Activated naive CD8-positive, alpha-beta T cell treated with anti-CD3 and anti-CD28 coated beads for 36 hours (primary cell): Measurements from ENCODE around the gene NAA10. TPM values are rescaled to one million over a fixed set of nuclear protein-coding genes. Genes with fewer than 3 reads are reported as not detected.

ENCODE experiments used
- DNase-seq: peaks from one replicate; pipeline ENCODE4 v3.0.0; 2021
- H3K27ac Mint-ChIP-seq: one replicate; pipeline ENCODE4 v1.8.0; 2022; ENCODE audit warnings: mild to moderate bottlenecking, moderate library complexity, mixed read lengths
- H3K27me3 Mint-ChIP-seq: one replicate; pipeline ENCODE4 v1.8.0; 2022; ENCODE audit warnings: mild to moderate bottlenecking, mixed read lengths
- H3K36me3 Mint-ChIP-seq: one replicate; pipeline ENCODE4 v1.8.0; 2021; ENCODE audit warnings: mild to moderate bottlenecking, mixed read lengths
- H3K4me1 Mint-ChIP-seq: one replicate; pipeline ENCODE4 v1.8.0; 2021; ENCODE audit warnings: mixed read lengths
- H3K4me3 Mint-ChIP-seq: one replicate; pipeline ENCODE4 v1.8.0; 2022; ENCODE audit warnings: mild to moderate bottlenecking, moderate library complexity, mixed read lengths
- H3K9me3 Mint-ChIP-seq: one replicate; pipeline ENCODE4 v1.8.0; 2022; ENCODE audit warnings: mixed read lengths
- total RNA-seq, 2 experiments: library from RNA; stranded (reverse); gene quantifications; one replicate each; pipeline ENCODE4 v1.2.3, GENCODE V29; 2021

Gene NAA10
- total RNA-seq, 2 experiments from 2014 or later, result 150 to 153 TPM

- Mint-ChIP-seq H3K36me3 (no peaks in the 10 kb centered on the region), H3K9me3 (no peaks in the 10 kb centered on the region), H3K27me3 (peaks cover 40% of the 10 kb centered on the region), H3K27ac (no peak overlapping the region), H3K4me1 (peaks cover 7% of the 10 kb centered on the region), H3K4me3 (no peak overlapping the region)
- no peak for DNase-seq
Observed at GRCh38 chrX:153884136-153884535, 50.7 kb downstream of the NAA10 start.

- H3K4me1 Mint-ChIP-seq, result peaks cover 13% of the 10 kb centered on the region
- no peaks in the 10 kb centered on the region for H3K36me3 Mint-ChIP-seq
- no peak for DNase-seq
- H3K4me3 Mint-ChIP-seq, result no peak overlapping the region
- no peak overlapping the region for H3K27ac Mint-ChIP-seq
- H3K27me3 Mint-ChIP-seq, result peaks cover 46% of the 10 kb centered on the region
- no peaks in the 10 kb centered on the region for H3K9me3 Mint-ChIP-seq
Observed at GRCh38 chrX:153883163-153883843, 51.5 kb downstream of the NAA10 start.

GRCh38 chrX:153882557-153882956, 52.3 kb downstream of the NAA10 start:
- peaks cover 48% of the 10 kb centered on the region for H3K27me3 Mint-ChIP-seq
- H3K4me1 Mint-ChIP-seq, result peaks cover 20% of the 10 kb centered on the region
- no peaks in the 10 kb centered on the region for H3K36me3 Mint-ChIP-seq
- no peak overlapping the region for H3K4me3 Mint-ChIP-seq
- no peak for DNase-seq
- no peak overlapping the region for H3K27ac Mint-ChIP-seq
- no peaks in the 10 kb centered on the region for H3K9me3 Mint-ChIP-seq

GRCh38 chrX:153882086-153882498, 52.7 kb downstream of the NAA10 start:
- Mint-ChIP-seq H3K27ac (no peak overlapping the region), H3K4me1 (peaks cover 20% of the 10 kb centered on the region), H3K4me3 (no peak overlapping the region), H3K36me3 (no peaks in the 10 kb centered on the region), H3K27me3 (peaks cover 45% of the 10 kb centered on the region), H3K9me3 (no peaks in the 10 kb centered on the region)
- no peak for DNase-seq

DNA sequence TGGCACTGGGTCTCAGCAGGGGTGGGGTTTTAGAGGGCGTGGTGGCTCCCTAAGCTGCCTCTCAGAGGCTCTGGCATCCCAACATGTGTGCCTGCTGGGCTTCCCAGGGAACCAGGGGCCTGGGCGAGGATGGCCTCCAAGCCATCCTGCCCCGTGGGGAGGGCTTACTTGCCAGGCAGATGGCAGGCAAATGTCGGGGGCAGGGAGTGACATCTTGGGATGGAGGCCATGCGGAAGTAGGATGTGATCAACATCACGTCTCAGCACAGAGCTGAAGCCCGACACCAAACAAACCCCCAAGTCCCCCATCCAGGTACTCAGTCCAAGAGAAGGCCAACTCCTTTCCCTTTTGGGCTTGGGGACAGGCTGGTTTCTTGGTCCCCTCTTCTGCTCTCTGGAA, 53.6 kb downstream of the NAA10 start:
- Mint-ChIP-seq H3K9me3 (no peaks in the 10 kb centered on the region), H3K4me3 (no peak overlapping the region), H3K4me1 (peaks cover 20% of the 10 kb centered on the region), H3K27me3 (peaks cover 49% of the 10 kb centered on the region), H3K36me3 (no peaks in the 10 kb centered on the region), H3K27ac (no peak overlapping the region)
- DNase-seq, result no peak

GRCh38 chrX:153880440-153880815, 54.4 kb downstream of the NAA10 start:
- H3K27ac Mint-ChIP-seq, result no peak overlapping the region
- no peaks in the 10 kb centered on the region for H3K9me3 Mint-ChIP-seq
- no peak for DNase-seq
- H3K4me1 Mint-ChIP-seq, result peaks cover 20% of the 10 kb centered on the region
- H3K4me3 Mint-ChIP-seq, result no peak overlapping the region
- no peaks in the 10 kb centered on the region for H3K36me3 Mint-ChIP-seq
- H3K27me3 Mint-ChIP-seq, result peaks cover 51% of the 10 kb centered on the region

DNA sequence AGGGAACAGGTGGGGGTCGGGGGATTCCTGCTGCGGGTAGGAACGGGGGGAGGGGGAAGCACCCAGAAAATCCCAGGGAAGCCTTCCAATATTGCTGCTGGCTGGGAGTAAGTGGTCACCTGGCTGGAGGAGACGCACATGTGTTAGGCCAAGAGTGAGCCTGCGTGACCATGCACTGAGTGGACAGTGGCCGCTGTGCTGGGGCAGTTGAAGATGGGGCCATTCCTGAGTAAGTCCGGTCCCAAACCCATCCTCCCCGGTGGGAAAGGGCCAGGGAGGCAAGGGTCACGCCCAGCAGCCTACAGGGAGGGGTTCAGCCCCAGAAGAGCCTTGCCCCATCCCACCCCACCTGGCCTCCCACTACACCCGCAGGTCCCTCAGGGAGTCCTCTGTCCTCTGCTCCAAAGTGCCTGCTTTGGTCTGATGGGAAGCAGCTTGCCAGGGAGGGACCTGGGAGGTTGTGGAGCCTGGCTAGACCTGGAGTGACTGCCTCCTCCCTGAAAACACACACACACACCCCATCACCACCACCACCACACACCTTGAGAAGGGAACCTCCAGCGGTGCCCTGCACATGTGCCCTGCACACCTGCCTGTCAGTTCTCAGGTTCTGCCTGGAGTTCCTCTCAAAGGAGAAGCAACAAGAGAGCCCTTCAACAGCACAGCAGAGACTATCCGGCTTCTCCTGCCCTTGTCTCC, 54.9 kb downstream of the NAA10 start:
- H3K36me3 Mint-ChIP-seq, result no peaks in the 10 kb centered on the region
- H3K4me1 Mint-ChIP-seq, result peaks cover 20% of the 10 kb centered on the region
- H3K4me3 Mint-ChIP-seq, result no peak overlapping the region
- DNase-seq, result no peak
- peaks cover 48% of the 10 kb centered on the region for H3K27me3 Mint-ChIP-seq
- no peak overlapping the region for H3K27ac Mint-ChIP-seq
- H3K9me3 Mint-ChIP-seq, result no peaks in the 10 kb centered on the region

Other genes with a start within 250 kb of the NAA10 start
- gene SLC6A8, start 247.1 kb downstream of the NAA10 start, total RNA-seq, result under 1 TPM; 0.68 to 0.70 TPM
- gene BCAP31, start 210.7 kb downstream of the NAA10 start, total RNA-seq, result 100 to 1,000 TPM; 103 to 109 TPM
- gene ABCD1, start 210.2 kb downstream of the NAA10 start, total RNA-seq, result 1 to 10 TPM; 4.1 to 4.3 TPM
- gene PLXNB3, start 170.8 kb downstream of the NAA10 start, total RNA-seq, result 1 to 10 TPM; 2.8 to 4.2 TPM
- gene SRPK3, start 154.0 kb downstream of the NAA10 start, total RNA-seq, result not detected
- gene IDH3G, start 140.7 kb downstream of the NAA10 start, total RNA-seq, result 10 to 100 TPM; 55.9 to 58.1 TPM
- gene SSR4, start 140.4 kb downstream of the NAA10 start, total RNA-seq, result 100 to 1,000 TPM; 133 to 145 TPM
- gene PDZD4, start 104.5 kb downstream of the NAA10 start, total RNA-seq, result under 1 TPM; 0.38 to 0.70 TPM
- gene L1CAM, start 48.9 kb downstream of the NAA10 start, total RNA-seq, result under 1 TPM; 0.16 to 0.29 TPM
- gene AVPR2, start 30.4 kb downstream of the NAA10 start, total RNA-seq, result not detected
- 100 to 1,000 TPM; 112 to 123 TPM for gene ARHGAP4, start 8.8 kb downstream of the NAA10 start, total RNA-seq
- gene RENBP, start 9.6 kb upstream of the NAA10 start, total RNA-seq, result 10 to 100 TPM; 15.2 to 15.7 TPM
- gene HCFC1, start 36.8 kb upstream of the NAA10 start, total RNA-seq, result 100 to 1,000 TPM; 140 to 142 TPM
- gene TMEM187, start 37.7 kb upstream of the NAA10 start, total RNA-seq, result 1 to 10 TPM; 3.4 to 6.2 TPM
- 100 to 1,000 TPM; 155 to 159 TPM for gene IRAK1, start 84.9 kb upstream of the NAA10 start, total RNA-seq
- gene MECP2, start 162.7 kb upstream of the NAA10 start, total RNA-seq, result 10 to 100 TPM; 50.9 to 53.1 TPM
- not detected for gene OPN1LW, start 209.2 kb upstream of the NAA10 start, total RNA-seq
- gene OPN1MW, start 247.6 kb upstream of the NAA10 start, total RNA-seq, result not detected